ENCODE data around the gene TMEM270. TPM values are rescaled to one million over a fixed set of nuclear protein-coding genes. Genes with fewer than 3 reads are reported as not detected.

Gene TMEM270
- total and polyA plus RNA-seq, 3 donors from 2014 or later = 37.3 to 113 (median 70.1) TPM

DNA sequence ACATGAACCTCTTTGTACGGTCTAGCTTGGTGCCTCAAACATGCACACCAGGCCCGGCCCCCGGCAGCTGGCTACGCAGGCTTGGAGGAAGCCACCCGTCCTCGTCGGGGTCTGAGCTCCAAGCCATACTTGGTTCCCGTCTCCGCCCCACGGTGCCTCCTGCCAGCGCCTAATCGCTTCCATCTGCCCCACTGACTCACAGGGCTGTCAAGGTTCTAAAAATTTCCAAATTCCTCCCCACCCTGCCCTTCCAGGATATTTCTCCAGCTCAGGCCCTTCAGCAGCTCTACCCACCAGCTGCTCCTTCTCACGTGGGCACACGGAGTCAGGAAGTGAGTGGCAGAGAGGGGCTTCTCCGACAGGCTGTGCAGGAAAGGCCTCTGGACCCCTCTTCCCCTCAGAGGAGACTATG, 38.8 kb downstream of the TMEM270 start:
- TF ChIP-seq POLR2A (IDR thresholded peaks at IDR 0.05) = no peak
- TF ChIP-seq, protein P1, sequence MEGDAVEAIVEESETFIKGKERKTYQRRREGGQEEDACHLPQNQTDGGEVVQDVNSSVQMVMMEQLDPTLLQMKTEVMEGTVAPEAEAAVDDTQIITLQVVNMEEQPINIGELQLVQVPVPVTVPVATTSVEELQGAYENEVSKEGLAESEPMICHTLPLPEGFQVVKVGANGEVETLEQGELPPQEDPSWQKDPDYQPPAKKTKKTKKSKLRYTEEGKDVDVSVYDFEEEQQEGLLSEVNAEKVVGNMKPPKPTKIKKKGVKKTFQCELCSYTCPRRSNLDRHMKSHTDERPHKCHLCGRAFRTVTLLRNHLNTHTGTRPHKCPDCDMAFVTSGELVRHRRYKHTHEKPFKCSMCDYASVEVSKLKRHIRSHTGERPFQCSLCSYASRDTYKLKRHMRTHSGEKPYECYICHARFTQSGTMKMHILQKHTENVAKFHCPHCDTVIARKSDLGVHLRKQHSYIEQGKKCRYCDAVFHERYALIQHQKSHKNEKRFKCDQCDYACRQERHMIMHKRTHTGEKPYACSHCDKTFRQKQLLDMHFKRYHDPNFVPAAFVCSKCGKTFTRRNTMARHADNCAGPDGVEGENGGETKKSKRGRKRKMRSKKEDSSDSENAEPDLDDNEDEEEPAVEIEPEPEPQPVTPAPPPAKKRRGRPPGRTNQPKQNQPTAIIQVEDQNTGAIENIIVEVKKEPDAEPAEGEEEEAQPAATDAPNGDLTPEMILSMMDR (IDR thresholded peaks at IDR 0.05) = no peak
- intact Hi-C loops (cut with DNase I; ENCODE audit: low total_unique reads) = no loop called here
- 87 to 88% methylated on average over 9 to 15 of the region's 15 CpGs for WGBS, 2 donors
- Histone ChIP-seq H3K27ac (no peak overlapping the region), H3K4me3 (no peak overlapping the region), H3K27me3 (no peaks in the 10 kb centered on the region), H3K4me1 (no peaks in the 10 kb centered on the region), H3K9me3 (no peaks in the 10 kb centered on the region), H3K36me3 (ENCODE audit: low read depth, missing control alignments) (no peaks in the 10 kb centered on the region)
- DNase-seq = no peak

DNA sequence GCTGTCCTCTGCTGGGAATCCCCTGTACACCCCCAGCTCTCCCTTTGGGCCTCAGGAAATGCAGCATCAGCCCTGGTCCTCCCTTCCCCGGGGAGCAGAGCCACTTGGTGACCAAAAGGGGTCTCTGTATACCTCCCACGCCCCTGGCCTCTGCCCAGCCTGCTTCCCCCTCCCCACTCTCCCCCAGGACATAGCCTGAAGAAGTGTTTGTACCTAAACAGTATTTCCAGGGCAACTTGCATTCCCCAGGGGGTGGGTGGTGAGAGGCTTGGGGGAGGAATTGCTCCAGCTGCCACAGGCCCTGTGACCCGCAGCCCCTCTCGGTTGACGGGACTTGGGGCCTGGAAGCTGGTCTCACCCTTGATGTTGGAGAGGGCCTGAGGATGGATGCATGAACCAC, 39.3 kb downstream of the TMEM270 start:
- Histone ChIP-seq H3K27ac (no peak overlapping the region), H3K36me3 (ENCODE audit: low read depth, missing control alignments) (no peaks in the 10 kb centered on the region), H3K9me3 (no peaks in the 10 kb centered on the region), H3K4me3 (no peak overlapping the region), H3K27me3 (no peaks in the 10 kb centered on the region), H3K4me1 (no peaks in the 10 kb centered on the region)
- no peak for DNase-seq
- WGBS, 2 donors = 54 to 67% methylated on average over 5 of the region's 5 CpGs
- intact Hi-C loops (cut with DNase I; ENCODE audit: low total_unique reads) = no loop called here
- TF ChIP-seq, protein P1 (IDR thresholded peaks at IDR 0.05) = no peak
- no peak for TF ChIP-seq POLR2A (IDR thresholded peaks at IDR 0.05)

DNA sequence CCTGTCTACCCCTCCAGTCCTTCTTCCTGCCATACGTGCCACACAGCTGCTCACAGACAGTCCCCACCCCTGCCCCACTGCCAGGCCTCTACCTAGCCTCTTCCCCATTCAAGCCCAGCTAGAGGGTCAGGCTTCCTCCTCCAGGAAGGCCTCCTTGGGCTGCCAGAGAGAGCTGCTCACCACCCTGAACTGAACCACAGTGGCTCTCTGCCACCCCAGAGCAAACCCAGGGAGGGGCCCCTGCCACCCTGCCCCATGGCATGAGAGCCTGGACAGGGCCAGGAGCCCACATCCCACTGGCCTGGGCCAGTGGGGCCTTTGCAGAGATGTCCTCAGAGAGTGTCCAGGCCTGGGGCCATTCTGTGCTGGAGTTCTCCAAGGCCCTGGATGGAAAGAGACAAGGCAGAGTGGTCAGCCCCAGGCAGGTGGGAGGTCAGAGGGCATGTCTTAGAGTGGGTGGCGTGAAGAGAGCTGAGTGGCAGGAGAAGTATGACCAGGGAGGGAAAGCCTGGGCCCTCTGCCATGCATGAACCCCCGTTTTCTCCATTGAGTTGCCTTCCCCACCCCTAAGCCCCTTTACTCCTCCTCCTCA, 40.4 kb downstream of the TMEM270 start:
- Histone ChIP-seq H3K4me3 (no peak overlapping the region), H3K27me3 (no peaks in the 10 kb centered on the region), H3K4me1 (no peaks in the 10 kb centered on the region), H3K9me3 (no peaks in the 10 kb centered on the region), H3K36me3 (ENCODE audit: low read depth, missing control alignments) (no peaks in the 10 kb centered on the region), H3K27ac (no peak overlapping the region)
- DNase-seq = no peak
- WGBS, 2 donors = 92 to 96% methylated on average over 3 of the region's 3 CpGs
- no peak for TF ChIP-seq POLR2A (IDR thresholded peaks at IDR 0.05)
- TF ChIP-seq, protein P1 (IDR thresholded peaks at IDR 0.05) = no peak
- intact Hi-C loops (cut with DNase I; ENCODE audit: low total_unique reads) = no loop called here

DNA sequence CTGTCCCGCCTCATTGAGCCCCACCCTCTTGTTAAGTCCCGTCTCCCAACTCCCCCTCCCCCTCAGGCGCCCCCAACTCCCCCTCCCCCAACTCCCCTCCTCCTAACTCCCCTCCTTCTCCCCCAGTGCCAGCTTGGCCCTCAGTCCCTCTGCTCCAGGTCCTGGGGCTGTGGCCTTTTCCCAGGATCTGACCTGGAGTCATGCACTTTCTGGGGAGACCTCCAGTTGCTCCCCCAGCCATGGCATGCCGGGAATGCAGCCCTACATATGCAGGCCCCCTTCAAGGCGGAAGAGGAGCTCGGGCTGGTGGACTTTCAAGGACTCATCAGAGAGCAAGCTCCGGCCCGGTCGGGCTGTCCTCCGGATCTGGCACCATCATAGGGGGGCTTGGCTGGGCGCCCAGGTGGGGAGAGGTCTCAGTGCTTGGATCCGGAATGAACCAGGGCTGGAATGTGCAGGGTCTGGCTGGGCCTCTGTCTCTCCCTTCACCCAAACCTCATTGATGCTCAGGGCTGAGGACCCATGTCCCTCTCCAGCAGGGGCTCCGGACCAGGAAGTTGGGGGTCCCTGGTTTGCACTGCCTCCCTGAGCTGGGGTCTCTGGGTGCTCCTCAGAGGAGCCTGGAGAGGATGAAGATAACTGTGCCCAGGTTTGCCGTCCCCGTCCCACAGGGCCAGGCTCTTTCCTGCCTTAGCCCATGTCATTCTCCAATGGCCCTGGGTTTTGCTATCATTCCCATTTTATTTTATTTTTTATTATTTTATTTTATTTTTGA, 41.1 kb downstream of the TMEM270 start:
- Histone ChIP-seq H3K4me1 (no peaks in the 10 kb centered on the region), H3K36me3 (ENCODE audit: low read depth, missing control alignments) (no peaks in the 10 kb centered on the region), H3K27ac (no peak overlapping the region), H3K27me3 (no peaks in the 10 kb centered on the region), H3K4me3 (no peak overlapping the region), H3K9me3 (no peaks in the 10 kb centered on the region)
- TF ChIP-seq, protein P1 (IDR thresholded peaks at IDR 0.05) = no peak
- no peak for TF ChIP-seq POLR2A (IDR thresholded peaks at IDR 0.05)
- no peak for DNase-seq
- intact Hi-C loops (cut with DNase I; ENCODE audit: low total_unique reads) = no loop called here
- WGBS, 2 donors = 75 to 83% methylated on average over 8 to 15 of the region's 15 CpGs
